Ovary (tissue), 3 donors: ENCODE measurements around the gene TTK.

Experiments used
- EP300 ChIP-seq: sonication (generic); formaldehyde crosslinking; IDR thresholded peaks from one replicate; pipeline ENCODE4 v1.6.1; 2017; ENCODE audit warnings: antibody characterized with exemption
- POLR2A ChIP-seq: fragments of 450-650 bp; IDR thresholded peaks from one replicate; pipeline ENCODE4 v1.6.1; 2017; ENCODE audit warnings: antibody characterized with exemption, mild to moderate bottlenecking, moderate library complexity
- TF ChIP-seq, protein P1 (sequence below), 3 donors: fragments of 450-650 bp in 2 of 3; fragments of 200-600 bp in 1 of 3; IDR thresholded peaks; one replicate each; pipeline versions ENCODE4 v1.5.1 to v1.8.0; 2016 to 2022; ENCODE audit warnings: antibody characterized with exemption in 3 of 3, mild to moderate bottlenecking in 1 of 3
- donor health status: DM: no; HTN: no; CAD: no.

DNA sequence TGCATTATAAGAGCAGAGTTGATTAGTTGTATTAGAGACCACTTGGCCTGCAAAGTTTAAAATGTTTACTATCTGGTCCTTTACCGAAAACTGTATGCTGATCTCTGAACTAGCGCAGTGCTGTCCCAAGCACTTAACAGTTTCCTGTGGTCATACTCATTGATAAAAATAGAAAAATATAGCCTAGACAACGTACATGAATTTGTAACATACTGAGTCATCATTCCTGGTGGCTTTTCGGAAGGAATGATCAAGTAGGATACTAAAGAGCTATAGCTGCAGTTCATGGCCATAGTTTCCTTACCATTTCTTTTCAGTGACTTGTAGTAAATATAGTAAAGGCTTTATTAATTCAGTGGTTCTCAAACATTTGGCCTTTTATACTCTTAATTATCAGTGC is 18.4 kb downstream of the TTK start:
- TF ChIP-seq, protein P1, sequence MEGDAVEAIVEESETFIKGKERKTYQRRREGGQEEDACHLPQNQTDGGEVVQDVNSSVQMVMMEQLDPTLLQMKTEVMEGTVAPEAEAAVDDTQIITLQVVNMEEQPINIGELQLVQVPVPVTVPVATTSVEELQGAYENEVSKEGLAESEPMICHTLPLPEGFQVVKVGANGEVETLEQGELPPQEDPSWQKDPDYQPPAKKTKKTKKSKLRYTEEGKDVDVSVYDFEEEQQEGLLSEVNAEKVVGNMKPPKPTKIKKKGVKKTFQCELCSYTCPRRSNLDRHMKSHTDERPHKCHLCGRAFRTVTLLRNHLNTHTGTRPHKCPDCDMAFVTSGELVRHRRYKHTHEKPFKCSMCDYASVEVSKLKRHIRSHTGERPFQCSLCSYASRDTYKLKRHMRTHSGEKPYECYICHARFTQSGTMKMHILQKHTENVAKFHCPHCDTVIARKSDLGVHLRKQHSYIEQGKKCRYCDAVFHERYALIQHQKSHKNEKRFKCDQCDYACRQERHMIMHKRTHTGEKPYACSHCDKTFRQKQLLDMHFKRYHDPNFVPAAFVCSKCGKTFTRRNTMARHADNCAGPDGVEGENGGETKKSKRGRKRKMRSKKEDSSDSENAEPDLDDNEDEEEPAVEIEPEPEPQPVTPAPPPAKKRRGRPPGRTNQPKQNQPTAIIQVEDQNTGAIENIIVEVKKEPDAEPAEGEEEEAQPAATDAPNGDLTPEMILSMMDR (IDR thresholded peaks at IDR 0.05), result no peak
- no peak for TF ChIP-seq EP300
- TF ChIP-seq POLR2A, result no peak
